ENCODE measurements around the gene HS6ST1.

GRCh38 chr2:128322715-128323554 lies 4.3 kb upstream of the HS6ST1 start:
- TF ChIP-seq POLR2AphosphoS5 (IDR thresholded peaks at IDR 0.05; ENCODE audit: insufficient read depth, low read depth, low read length) (no peak), CTCF (IDR thresholded peaks at IDR 0.05; ENCODE audit: extremely low read depth in 1 of 2, insufficient read depth in 1 of 2, low read depth in 1 of 2, low read length in 2 of 2) (no peak), POLR2A (IDR thresholded peaks at IDR 0.05; ENCODE audit: low read depth, low read length) (no peak), JUN (IDR thresholded peaks at IDR 0.05; ENCODE audit: borderline replicate concordance, insufficient read depth, insufficient read length, low read depth) (no peak)
